Measurements from ENCODE around the gene RELB.

Gene RELB

DNA sequence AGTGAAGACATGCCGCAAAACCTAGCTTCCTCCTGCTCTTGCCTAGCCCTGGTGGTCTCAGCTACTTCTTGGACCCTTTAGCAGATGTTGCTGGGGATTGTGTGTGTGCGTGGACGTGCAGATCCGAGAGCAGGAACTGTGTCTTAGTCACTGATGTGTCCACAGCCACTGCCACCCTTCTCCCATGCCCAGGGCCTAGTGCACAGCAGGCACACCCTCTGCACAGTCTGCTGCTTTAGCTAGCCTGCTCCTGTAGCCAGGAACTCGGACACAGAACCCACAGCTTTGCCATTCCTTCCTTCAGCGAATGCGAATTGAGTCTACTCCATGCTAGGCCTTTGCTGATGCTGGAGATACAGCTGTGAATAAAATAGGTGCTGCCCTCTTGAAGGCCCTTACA, 43.7 kb upstream of the RELB start:
- peaks cover 15% of the 10 kb centered on the region for H3K36me3 ChIP-seq (ENCODE audit: low read depth)
- peaks cover 7% of the 10 kb centered on the region for H3K4me1 ChIP-seq (ENCODE audit: insufficient read depth, poor library complexity, severe bottlenecking)
- no peaks in the 10 kb centered on the region for H3K9me3 ChIP-seq (ENCODE audit: severe bottlenecking)
- ATAC-seq (ENCODE audit: low read depth) (no peak), DNase-seq (ENCODE audit: low spot score) (no peak)
- no peak overlapping the region for H3K4me3 ChIP-seq (ENCODE audit: severe bottlenecking)
- TF ChIP-seq, protein P1, sequence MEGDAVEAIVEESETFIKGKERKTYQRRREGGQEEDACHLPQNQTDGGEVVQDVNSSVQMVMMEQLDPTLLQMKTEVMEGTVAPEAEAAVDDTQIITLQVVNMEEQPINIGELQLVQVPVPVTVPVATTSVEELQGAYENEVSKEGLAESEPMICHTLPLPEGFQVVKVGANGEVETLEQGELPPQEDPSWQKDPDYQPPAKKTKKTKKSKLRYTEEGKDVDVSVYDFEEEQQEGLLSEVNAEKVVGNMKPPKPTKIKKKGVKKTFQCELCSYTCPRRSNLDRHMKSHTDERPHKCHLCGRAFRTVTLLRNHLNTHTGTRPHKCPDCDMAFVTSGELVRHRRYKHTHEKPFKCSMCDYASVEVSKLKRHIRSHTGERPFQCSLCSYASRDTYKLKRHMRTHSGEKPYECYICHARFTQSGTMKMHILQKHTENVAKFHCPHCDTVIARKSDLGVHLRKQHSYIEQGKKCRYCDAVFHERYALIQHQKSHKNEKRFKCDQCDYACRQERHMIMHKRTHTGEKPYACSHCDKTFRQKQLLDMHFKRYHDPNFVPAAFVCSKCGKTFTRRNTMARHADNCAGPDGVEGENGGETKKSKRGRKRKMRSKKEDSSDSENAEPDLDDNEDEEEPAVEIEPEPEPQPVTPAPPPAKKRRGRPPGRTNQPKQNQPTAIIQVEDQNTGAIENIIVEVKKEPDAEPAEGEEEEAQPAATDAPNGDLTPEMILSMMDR (IDR thresholded peaks at IDR 0.05; ENCODE audit: poor library complexity, severe bottlenecking): no peak
- H3K27me3 ChIP-seq (ENCODE audit: insufficient read depth, poor library complexity, severe bottlenecking): no peaks in the 10 kb centered on the region
- H3K27ac ChIP-seq (ENCODE audit: poor library complexity, severe bottlenecking): no peak overlapping the region

DNA sequence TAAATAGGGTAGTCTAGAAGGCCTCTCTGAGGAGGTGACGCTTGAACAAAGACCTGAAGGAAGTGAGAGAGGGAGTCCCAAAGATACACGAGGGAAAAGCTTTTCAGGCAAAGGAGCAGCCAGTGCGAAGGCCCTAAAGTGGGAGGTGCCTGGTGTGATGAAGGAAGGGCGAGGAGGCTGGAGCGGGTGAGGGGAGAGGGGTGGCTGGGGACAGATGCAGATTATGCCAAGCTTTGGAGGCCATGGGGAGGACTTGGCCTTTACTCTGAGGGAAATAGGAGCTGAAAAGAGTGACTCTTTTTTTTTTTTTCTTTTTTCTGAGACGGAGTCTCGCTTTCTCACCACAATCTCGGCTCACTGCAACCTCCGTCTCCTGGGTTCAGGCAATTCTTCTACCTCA, 43.2 kb upstream of the RELB start:
- H3K4me1 ChIP-seq (ENCODE audit: insufficient read depth, poor library complexity, severe bottlenecking): peaks cover 7% of the 10 kb centered on the region
- H3K27ac ChIP-seq (ENCODE audit: poor library complexity, severe bottlenecking): no peak overlapping the region
- H3K27me3 ChIP-seq (ENCODE audit: insufficient read depth, poor library complexity, severe bottlenecking): no peaks in the 10 kb centered on the region
- ATAC-seq (ENCODE audit: low read depth) (no peak), DNase-seq (ENCODE audit: low spot score) (no peak)
- peaks cover 18% of the 10 kb centered on the region for H3K36me3 ChIP-seq (ENCODE audit: low read depth)
- no peak overlapping the region for H3K4me3 ChIP-seq (ENCODE audit: severe bottlenecking)
- H3K9me3 ChIP-seq (ENCODE audit: severe bottlenecking): no peaks in the 10 kb centered on the region
- TF ChIP-seq, protein P1 (IDR thresholded peaks at IDR 0.05; ENCODE audit: poor library complexity, severe bottlenecking): no peak

DNA sequence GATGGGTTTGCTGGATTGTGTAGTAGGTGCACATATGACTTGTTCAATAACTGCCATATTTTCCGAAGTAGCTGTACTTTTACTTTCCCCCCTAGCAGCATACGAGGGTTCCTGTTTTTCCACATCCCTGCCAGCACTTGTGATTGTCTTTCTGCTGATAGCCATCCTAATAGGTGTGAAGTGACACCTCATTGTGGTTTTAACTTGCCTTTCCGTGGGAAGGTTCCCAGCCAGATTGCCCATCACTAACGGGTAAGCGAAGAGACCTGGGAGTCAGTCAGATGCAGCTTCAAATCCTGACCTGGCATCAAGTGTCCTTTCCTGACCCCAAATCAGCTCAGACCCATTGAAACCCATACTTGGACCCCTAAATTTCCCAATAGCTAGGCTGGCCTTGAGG, 41.6 kb upstream of the RELB start:
- no peak for DNase-seq (ENCODE audit: low spot score)
- peaks cover 22% of the 10 kb centered on the region for H3K36me3 ChIP-seq (ENCODE audit: low read depth)

DNA sequence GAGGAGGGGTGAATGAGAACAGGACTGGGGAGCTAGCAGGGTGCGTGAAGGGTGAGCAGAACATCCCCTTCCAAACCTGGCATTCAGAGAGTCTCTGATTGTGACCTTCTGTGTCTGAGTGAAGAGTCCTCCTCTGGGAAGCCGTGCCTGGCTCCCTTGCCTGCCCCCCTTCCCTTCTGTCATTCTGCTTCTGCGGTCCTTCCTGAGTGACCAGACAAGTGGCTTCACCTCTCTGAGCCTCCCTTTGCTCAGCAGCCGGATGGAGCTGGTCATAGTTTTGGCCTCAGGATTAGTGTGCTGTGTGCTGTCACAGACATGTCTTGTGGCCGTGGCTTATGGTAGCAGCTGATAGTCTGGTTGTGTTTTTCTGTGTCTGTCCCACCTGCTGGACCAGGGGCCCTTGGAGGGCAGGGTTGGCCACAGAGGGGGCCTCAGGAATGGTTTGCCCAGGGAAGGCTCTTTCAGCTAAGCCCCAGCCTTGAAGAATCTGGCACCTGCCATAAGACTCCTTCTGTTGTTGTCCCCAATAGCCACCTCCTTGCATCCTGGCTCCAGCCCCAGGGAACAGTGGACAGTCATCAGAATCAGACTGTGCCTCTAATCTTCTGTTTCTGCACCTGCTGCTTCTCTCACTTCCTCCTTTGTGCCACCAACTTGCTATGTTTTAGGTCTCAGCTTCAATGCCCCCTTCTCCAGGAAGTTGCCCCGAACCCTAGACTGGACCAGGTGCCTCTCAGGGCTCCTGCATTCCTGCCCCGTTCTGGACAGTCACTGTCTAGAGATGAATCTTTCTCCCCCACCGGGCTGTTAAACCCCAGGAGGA, 40.1 kb upstream of the RELB start:
- no peaks in the 10 kb centered on the region for H3K9me3 ChIP-seq (ENCODE audit: severe bottlenecking)
- ATAC-seq (ENCODE audit: low read depth) (no peak), DNase-seq (ENCODE audit: low spot score) (no peak)
- H3K4me1 ChIP-seq (ENCODE audit: insufficient read depth, poor library complexity, severe bottlenecking): peaks cover 6% of the 10 kb centered on the region
- TF ChIP-seq, protein P1 (IDR thresholded peaks at IDR 0.05; ENCODE audit: poor library complexity, severe bottlenecking): no peak
- no peak overlapping the region for H3K4me3 ChIP-seq (ENCODE audit: severe bottlenecking)
- peaks cover 24% of the 10 kb centered on the region for H3K36me3 ChIP-seq (ENCODE audit: low read depth)
- no peak overlapping the region for H3K27ac ChIP-seq (ENCODE audit: poor library complexity, severe bottlenecking)
- no peaks in the 10 kb centered on the region for H3K27me3 ChIP-seq (ENCODE audit: insufficient read depth, poor library complexity, severe bottlenecking)

More for the DNA sequence above, 41.6 kb upstream of the RELB start:
- H3K27me3 ChIP-seq (ENCODE audit: insufficient read depth, poor library complexity, severe bottlenecking): no peaks in the 10 kb centered on the region
- no peak overlapping the region for H3K27ac ChIP-seq (ENCODE audit: poor library complexity, severe bottlenecking)
- no peaks in the 10 kb centered on the region for H3K9me3 ChIP-seq (ENCODE audit: severe bottlenecking)
- H3K4me3 ChIP-seq (ENCODE audit: severe bottlenecking): no peak overlapping the region
- no peak for ATAC-seq (ENCODE audit: low read depth)
- peaks cover 7% of the 10 kb centered on the region for H3K4me1 ChIP-seq (ENCODE audit: insufficient read depth, poor library complexity, severe bottlenecking)
- TF ChIP-seq, protein P1 (IDR thresholded peaks at IDR 0.05; ENCODE audit: poor library complexity, severe bottlenecking): no peak

DNA sequence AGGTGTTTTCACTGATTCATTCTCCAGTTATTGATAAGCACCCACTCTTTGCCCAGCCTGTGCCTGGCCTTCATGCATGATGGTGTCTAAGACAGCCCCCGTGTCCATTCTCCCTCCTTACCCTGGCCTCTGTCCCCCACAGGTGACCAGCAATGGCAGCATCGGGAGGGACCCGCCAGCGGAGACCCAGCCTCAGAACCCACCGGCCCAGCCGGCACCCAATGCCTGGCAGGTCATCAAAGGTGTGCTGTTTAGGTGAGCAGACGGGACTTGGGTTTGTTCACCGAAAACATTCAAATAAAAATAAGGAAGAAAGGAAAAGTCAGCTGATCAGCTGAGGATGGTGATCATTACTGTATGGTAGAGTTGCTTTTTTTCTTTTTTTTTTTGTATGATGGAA, 39.4 kb upstream of the RELB start:
- Histone ChIP-seq H3K27me3 (ENCODE audit: insufficient read depth, poor library complexity, severe bottlenecking) (no peaks in the 10 kb centered on the region), H3K4me1 (ENCODE audit: insufficient read depth, poor library complexity, severe bottlenecking) (no peaks in the 10 kb centered on the region), H3K36me3 (ENCODE audit: low read depth) (peaks cover 24% of the 10 kb centered on the region), H3K27ac (ENCODE audit: poor library complexity, severe bottlenecking) (no peak overlapping the region), H3K4me3 (ENCODE audit: severe bottlenecking) (no peak overlapping the region), H3K9me3 (ENCODE audit: severe bottlenecking) (no peaks in the 10 kb centered on the region)
- ATAC-seq (ENCODE audit: low read depth) (no peak), DNase-seq (ENCODE audit: low spot score) (no peak)
- TF ChIP-seq, protein P1 (IDR thresholded peaks at IDR 0.05; ENCODE audit: poor library complexity, severe bottlenecking): no peak

Data from RWPE2 (cell line).